Esophagus squamous epithelium (tissue), 5 donors: ENCODE measurements around the gene CCDC61. TPM values are rescaled to one million over a fixed set of nuclear protein-coding genes. Genes with fewer than 3 reads are reported as not detected.

ENCODE experiments used
- DNase-seq: peaks from one replicate; lab custom pipeline; 2025; lab: John Stamatoyannopoulos, UW
- H3K27ac ChIP-seq, 4 donors: fragments of 200-600 bp; sonication (generic); one replicate each; pipeline ENCODE4 v1.5.1; 2016 to 2019; ENCODE audit warnings: mild to moderate bottlenecking in 1 of 4
- H3K27me3 ChIP-seq, 4 donors: fragments of 200-600 bp; sonication (generic); 1 replicate in 3 of 4; 2 replicates in 1 of 4; pipeline versions ENCODE4 v1.5.1 to v1.6.0; 2017 to 2021; ENCODE audit warnings: antibody characterized with exemption in 1 of 4
- H3K36me3 ChIP-seq, 3 donors: fragments of 200-600 bp; sonication (generic); one replicate each; pipeline ENCODE4 v1.5.1; 2016 to 2019
- H3K4me1 ChIP-seq, 3 donors: fragments of 200-600 bp; sonication (generic); one replicate each; pipeline ENCODE4 v1.5.1; 2017 to 2019
- H3K4me3 ChIP-seq, 4 donors: fragments of 200-600 bp; sonication (generic); 1 replicate in 3 of 4; 2 replicates in 1 of 4; pipeline ENCODE4 v1.5.1; 2016 to 2019; ENCODE audit warnings: mild to moderate bottlenecking in 2 of 4, moderate library complexity in 1 of 4
- H3K9me3 ChIP-seq, 3 donors: fragments of 200-600 bp; sonication (generic); one replicate each; pipeline ENCODE4 v1.5.1; 2016 to 2019
- POLR2A ChIP-seq, 4 donors: fragments of 450-650 bp; IDR thresholded peaks; one replicate each; pipeline ENCODE4 v1.6.1; 2017; ENCODE audit warnings: antibody characterized with exemption in 4 of 4, mild to moderate bottlenecking in 4 of 4, moderate library complexity in 3 of 4
- WGBS, 2 donors: methylation state at CpG; one replicate each; pipeline ENCODE4 v1.1.5; 2018; 5-methylcytosine and 5-hydroxymethylcytosine counted together
- intact Hi-C: fragments of 100-400 bp; cut with DNase I; formaldehyde crosslinking; loops from one replicate; pipeline ENCODE4 v1.15.0; 2022
- total RNA-seq, 4 donors: library from RNA; depleted of rRNA; stranded (reverse); fragments of >200 nt; gene quantifications; one replicate each; pipeline ENCODE4 v1.1.0, GENCODE V29; 2016
- TF ChIP-seq, protein P1 (sequence below), 6 experiments: fragments of 450-650 bp in 4 of 6; fragments of 200-600 bp in 2 of 6; sonication (generic) in 2 of 6; IDR thresholded peaks; one replicate each; pipeline ENCODE4 v1.5.1; 2016 to 2019; ENCODE audit warnings: antibody characterized with exemption in 6 of 6, mild to moderate bottlenecking in 4 of 6, moderate library complexity in 4 of 6
- donor health status: DM: yes; HTN: yes; CAD: no.

CCDC61 gene
- total RNA-seq, 4 donors from 2014 or later, result 5.9 to 9.5 (median 7.4) TPM

DNA sequence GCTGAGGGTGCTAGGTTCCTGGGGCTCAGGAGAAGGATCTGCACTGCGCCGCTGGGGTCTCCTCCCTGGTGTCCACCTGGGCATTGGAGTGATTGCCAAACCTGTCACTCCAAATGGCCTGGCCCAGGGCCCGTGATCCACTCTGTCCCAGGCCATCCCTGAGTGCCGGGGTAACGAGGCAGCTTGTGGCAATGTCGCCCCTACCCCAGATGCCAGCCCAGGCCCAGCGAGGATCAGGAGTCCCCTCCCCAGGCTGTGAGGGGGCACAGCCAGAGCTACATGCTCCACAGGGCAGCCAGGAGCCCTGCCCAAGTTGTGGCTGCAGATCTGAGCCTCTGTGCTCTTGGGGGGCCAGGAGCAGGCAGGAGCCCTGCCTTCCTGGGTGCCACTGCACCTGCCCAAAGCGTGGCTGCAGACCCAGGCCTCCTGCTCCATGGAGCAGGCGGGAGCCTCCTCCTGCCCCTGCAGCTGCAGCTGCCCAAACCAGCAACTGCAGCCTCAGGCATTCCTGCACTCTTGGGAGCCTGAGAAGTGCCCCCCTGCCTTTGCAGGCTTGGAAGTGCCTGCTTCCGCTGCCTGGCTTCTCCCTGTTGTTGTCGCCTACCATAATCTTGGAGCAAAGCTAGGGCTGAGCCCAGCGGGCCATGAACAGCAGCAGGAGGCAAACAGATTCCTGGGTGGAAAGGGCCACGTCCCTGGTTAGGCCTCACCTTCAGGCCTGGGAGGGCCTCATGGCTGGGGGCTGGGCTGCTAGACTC lies 40.9 kb downstream of the CCDC61 start:
- H3K27me3 ChIP-seq, result peaks cover 0 to 43% (median 0%) of the 10 kb centered on the region in 4 donors
- H3K4me1 ChIP-seq, result peaks cover 0 to 7% (median 0%) of the 10 kb centered on the region in 3 donors
- H3K9me3 ChIP-seq, result no peaks in the 10 kb centered on the region
- intact Hi-C loops, result no loop called here
- no peak for DNase-seq
- TF ChIP-seq, protein P1, sequence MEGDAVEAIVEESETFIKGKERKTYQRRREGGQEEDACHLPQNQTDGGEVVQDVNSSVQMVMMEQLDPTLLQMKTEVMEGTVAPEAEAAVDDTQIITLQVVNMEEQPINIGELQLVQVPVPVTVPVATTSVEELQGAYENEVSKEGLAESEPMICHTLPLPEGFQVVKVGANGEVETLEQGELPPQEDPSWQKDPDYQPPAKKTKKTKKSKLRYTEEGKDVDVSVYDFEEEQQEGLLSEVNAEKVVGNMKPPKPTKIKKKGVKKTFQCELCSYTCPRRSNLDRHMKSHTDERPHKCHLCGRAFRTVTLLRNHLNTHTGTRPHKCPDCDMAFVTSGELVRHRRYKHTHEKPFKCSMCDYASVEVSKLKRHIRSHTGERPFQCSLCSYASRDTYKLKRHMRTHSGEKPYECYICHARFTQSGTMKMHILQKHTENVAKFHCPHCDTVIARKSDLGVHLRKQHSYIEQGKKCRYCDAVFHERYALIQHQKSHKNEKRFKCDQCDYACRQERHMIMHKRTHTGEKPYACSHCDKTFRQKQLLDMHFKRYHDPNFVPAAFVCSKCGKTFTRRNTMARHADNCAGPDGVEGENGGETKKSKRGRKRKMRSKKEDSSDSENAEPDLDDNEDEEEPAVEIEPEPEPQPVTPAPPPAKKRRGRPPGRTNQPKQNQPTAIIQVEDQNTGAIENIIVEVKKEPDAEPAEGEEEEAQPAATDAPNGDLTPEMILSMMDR (IDR thresholded peaks at IDR 0.05), result no peak
- no peak for TF ChIP-seq POLR2A (IDR thresholded peaks at IDR 0.05)
- no peak overlapping the region for H3K27ac ChIP-seq
- no peak overlapping the region for H3K4me3 ChIP-seq
- no peaks in the 10 kb centered on the region for H3K36me3 ChIP-seq
- WGBS, 2 donors, result 72 to 94% methylated on average over 2 of the region's 13 CpGs

DNA sequence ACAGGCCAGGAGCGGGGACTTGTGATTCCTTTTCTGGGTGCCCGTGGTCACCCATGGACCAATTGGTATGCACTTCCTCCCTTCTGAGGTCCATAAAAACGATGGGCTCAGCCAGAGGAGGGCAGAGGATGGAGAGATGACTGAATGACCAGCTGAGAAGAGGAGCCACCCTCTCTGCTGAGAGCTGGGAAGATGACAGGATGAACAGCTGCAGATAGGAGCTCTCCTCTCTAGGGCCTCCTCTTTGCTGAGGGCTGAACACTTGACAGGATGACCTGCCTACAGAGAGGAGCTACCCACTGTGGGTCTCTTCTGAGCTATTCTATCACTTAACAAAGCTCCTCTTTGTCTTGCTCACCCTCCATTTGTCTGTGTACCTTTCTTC lies 41.5 kb downstream of the CCDC61 start:
- Histone ChIP-seq H3K4me1 (peaks cover 0 to 7% (median 0%) of the 10 kb centered on the region in 3 donors), H3K27ac (no peak overlapping the region), H3K4me3 (no peak overlapping the region), H3K9me3 (no peaks in the 10 kb centered on the region), H3K36me3 (no peaks in the 10 kb centered on the region), H3K27me3 (peaks cover 0 to 46% (median 0%) of the 10 kb centered on the region in 4 donors)
- TF ChIP-seq, protein P1 (IDR thresholded peaks at IDR 0.05), result no peak
- no peak for TF ChIP-seq POLR2A (IDR thresholded peaks at IDR 0.05)
- no peak for DNase-seq
- intact Hi-C loops, result no loop called here
- 20% methylated on average over 1 of the region's 3 CpGs; no CpG with 5 or more reads in 1 of the 2 donors for WGBS, 2 donors

DNA sequence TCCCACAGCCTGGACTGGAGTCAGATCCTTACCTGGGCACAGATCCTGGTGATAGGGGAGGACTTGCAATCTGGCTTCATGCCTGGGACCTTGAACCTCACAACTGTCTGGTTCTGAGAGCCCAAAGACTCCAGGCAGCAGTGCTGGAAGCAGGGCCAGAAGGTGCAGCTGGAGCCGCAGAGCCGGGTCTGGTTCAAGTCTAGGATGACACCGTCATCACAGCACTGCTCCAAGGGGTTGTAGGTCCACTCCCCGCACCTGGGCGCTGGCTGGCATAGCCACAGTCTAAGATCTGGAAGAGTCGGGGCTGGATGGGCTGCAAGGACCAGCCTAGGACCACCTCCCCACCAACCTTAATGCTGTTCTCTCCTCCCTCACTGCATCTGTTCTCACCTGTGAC lies 44.9 kb downstream of the CCDC61 start:
- DNase-seq, result no peak
- peaks cover 0 to 66% (median 0%) of the 10 kb centered on the region in 4 donors for H3K27me3 ChIP-seq
- intact Hi-C loops, result no loop called here

DNA sequence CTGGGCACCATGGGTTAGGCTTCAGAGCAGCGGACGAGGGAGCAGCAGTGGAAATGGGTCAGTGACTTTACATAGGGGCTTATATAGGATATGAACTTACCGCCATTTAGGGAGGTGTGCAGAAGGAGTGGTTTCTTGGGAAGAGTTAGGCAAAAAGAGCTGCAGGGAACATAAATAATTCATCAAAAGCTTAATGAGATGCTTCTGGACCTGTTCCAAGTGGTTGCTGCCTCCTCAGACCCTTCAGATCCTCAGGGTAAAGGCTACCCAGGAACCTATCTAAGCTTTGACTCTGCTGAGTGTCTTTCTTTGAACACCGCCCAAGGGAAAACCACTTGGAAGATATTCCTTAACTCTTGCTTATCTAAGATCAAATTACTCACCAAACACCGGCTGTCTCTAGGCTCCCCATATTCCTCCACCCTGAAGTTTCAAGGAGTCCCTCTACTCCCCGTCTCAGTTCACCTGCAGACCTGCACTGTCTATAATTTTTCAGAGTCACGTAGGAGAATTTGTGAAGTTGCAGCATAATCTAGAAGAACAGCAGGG lies 45.8 kb downstream of the CCDC61 start, which contains the start of gene IGFL4:
IGFL4 (minus strand) TSS at position 51 of the 549 bp plus-strand sequence; CDS start at position 11, 40 bp downstream.
- H3K4me3 ChIP-seq, result no peak within 1 kb of the TSS
- intact Hi-C loops, result no loop called here

More for the DNA sequence above, 44.9 kb downstream of the CCDC61 start:
- Histone ChIP-seq H3K27ac (no peak overlapping the region), H3K9me3 (no peaks in the 10 kb centered on the region), H3K4me1 (peaks cover 0 to 7% (median 0%) of the 10 kb centered on the region in 3 donors), H3K36me3 (no peaks in the 10 kb centered on the region), H3K4me3 (no peak overlapping the region)
- 71 to 90% methylated on average over 4 of the region's 6 CpGs for WGBS, 2 donors
- TF ChIP-seq POLR2A (IDR thresholded peaks at IDR 0.05), result no peak
- TF ChIP-seq, protein P1 (IDR thresholded peaks at IDR 0.05), result no peak

More for the DNA sequence above, 45.8 kb downstream of the CCDC61 start, which contains the start of gene IGFL4:
- H3K36me3 ChIP-seq, result no peaks in the 10 kb centered on the region
- WGBS, 2 donors, result 25 to 41% methylated on average over 7 of the region's 7 CpGs
- TF ChIP-seq, protein P1 (IDR thresholded peaks at IDR 0.05), result no peak
- no peak for TF ChIP-seq POLR2A (IDR thresholded peaks at IDR 0.05)
- no peak within 1 kb of the TSS for H3K27ac ChIP-seq
- no peak for DNase-seq
- H3K27me3 ChIP-seq, result peaks cover 0 to 68% (median 0%) of the 10 kb centered on the region in 4 donors
- no peaks in the 10 kb centered on the region for H3K9me3 ChIP-seq
- H3K4me1 ChIP-seq, result peaks cover 0 to 7% (median 0%) of the 10 kb centered on the region in 3 donors
